Prostate gland (tissue), 2 donors: ENCODE measurements around the gene PRKAB1. TPM values are rescaled to one million over a fixed set of nuclear protein-coding genes. Genes with fewer than 3 reads are reported as not detected.

Experiments
- DNase-seq: peaks from one replicate; pipeline ENCODE4 v3.0.0-alpha.2; 2019; ENCODE audit warnings: low spot score
- H3K27ac ChIP-seq, 2 donors: fragments of 200-600 bp; sonication (generic); 2 replicates each; pipeline ENCODE4 v1.5.1; 2017 to 2019
- H3K27me3 ChIP-seq: fragments of 200-600 bp; sonication (generic); replicated peaks from 2 replicates; pipeline ENCODE4 v1.5.1; 2019; ENCODE audit not compliant: insufficient read depth
- H3K36me3 ChIP-seq, 2 donors: fragments of 200-600 bp; sonication (generic); 1 replicate in 1 of 2; 2 replicates in 1 of 2; pipeline versions ENCODE4 v1.5.1 to v1.8.1; 2017 to 2019
- H3K4me1 ChIP-seq: fragments of 200-600 bp; sonication (generic); replicated peaks from 2 replicates; pipeline ENCODE4 v1.5.1; 2019
- H3K4me3 ChIP-seq, 2 donors: fragments of 200-600 bp; sonication (generic); 2 replicates each; pipeline ENCODE4 v1.5.1; 2017 to 2019
- H3K9me3 ChIP-seq: fragments of 200-600 bp; sonication (generic); 2 replicates; pipeline ENCODE4 v1.5.1; 2017
- CTCF ChIP-seq, 4 experiments: fragments of 200-600 bp in 2 of 4; fragments of 450-650 bp in 2 of 4; sonication (generic) in 2 of 4; IDR thresholded peaks; 1 replicate in 3 of 4; 2 replicates in 1 of 4; pipeline ENCODE4 v1.5.1; 2016 to 2019; ENCODE audit warnings: antibody characterized with exemption in 4 of 4, mild to moderate bottlenecking in 2 of 4, moderate library complexity in 2 of 4
- POLR2A ChIP-seq: fragments of 450-650 bp; IDR thresholded peaks from one replicate; pipeline ENCODE4 v1.6.1; 2016; ENCODE audit warnings: antibody characterized with exemption, mild to moderate bottlenecking
- POLR2AphosphoS5 ChIP-seq: sonication (generic); formaldehyde crosslinking; IDR thresholded peaks from one replicate; pipeline ENCODE4 v1.6.1; 2017; ENCODE audit warnings: antibody characterized with exemption
- WGBS: methylation state at CpG from one replicate; pipeline ENCODE4 v1.1.5; 2018; 5-methylcytosine and 5-hydroxymethylcytosine counted together
- intact Hi-C: fragments of 100-400 bp; cut with DNase I; formaldehyde crosslinking; loops from one replicate; pipeline ENCODE4 v1.14.2; 2022
- total RNA-seq, 2 donors: library from RNA; depleted of rRNA; stranded (reverse); fragments of >200 nt; gene quantifications; one replicate each; pipeline ENCODE4 v1.1.0, GENCODE V29; 2016

PRKAB1 gene
- total RNA-seq, 2 donors from 2014 or later: 17.3 to 36.7 TPM

- Histone ChIP-seq H3K9me3 (no peaks in the 10 kb centered on the region), H3K27me3 (no peaks in the 10 kb centered on the region), H3K36me3 (no peaks in the 10 kb centered on the region), H3K4me3 (no peak overlapping the region), H3K27ac (no peak overlapping the region), H3K4me1 (no peaks in the 10 kb centered on the region)
- intact Hi-C loops: no loop called here
- DNase-seq: no peak
- TF ChIP-seq POLR2AphosphoS5: no peak
- TF ChIP-seq CTCF (IDR thresholded peaks at IDR 0.05): no peak
- 96% methylated on average over 17 of the region's 17 CpGs for WGBS
Measured at GRCh38 chr12:119718141-119718540, 50.2 kb downstream of the PRKAB1 start.

- no peaks in the 10 kb centered on the region for H3K9me3 ChIP-seq
- no peak for DNase-seq
- no peaks in the 10 kb centered on the region for H3K36me3 ChIP-seq
- H3K4me1 ChIP-seq: no peaks in the 10 kb centered on the region
- no peak overlapping the region for H3K4me3 ChIP-seq
- H3K27me3 ChIP-seq: no peaks in the 10 kb centered on the region
- no peak overlapping the region for H3K27ac ChIP-seq
- intact Hi-C loops: no loop called here
- TF ChIP-seq POLR2AphosphoS5 (no peak), POLR2A (no peak), CTCF (IDR thresholded peaks at IDR 0.05) (no peak)
Measured at GRCh38 chr12:119720349-119720748, 52.4 kb downstream of the PRKAB1 start.

GRCh38 chr12:119721306-119721705, 53.4 kb downstream of the PRKAB1 start:
- Histone ChIP-seq H3K4me3 (no peak overlapping the region), H3K27ac (no peak overlapping the region), H3K36me3 (no peaks in the 10 kb centered on the region), H3K4me1 (no peaks in the 10 kb centered on the region), H3K9me3 (no peaks in the 10 kb centered on the region), H3K27me3 (no peaks in the 10 kb centered on the region)
- no peak for DNase-seq
- TF ChIP-seq POLR2AphosphoS5 (no peak), POLR2A (no peak), CTCF (IDR thresholded peaks at IDR 0.05) (no peak)
- intact Hi-C loops: no loop called here
- WGBS: 90% methylated on average over 4 of the region's 4 CpGs

GRCh38 chr12:119725523-119725922, 57.6 kb downstream of the PRKAB1 start:
- Histone ChIP-seq H3K27ac (no peak overlapping the region), H3K36me3 (no peaks in the 10 kb centered on the region), H3K27me3 (no peaks in the 10 kb centered on the region), H3K4me1 (no peaks in the 10 kb centered on the region), H3K4me3 (no peak overlapping the region), H3K9me3 (no peaks in the 10 kb centered on the region)
- WGBS: 76% methylated on average over 4 of the region's 4 CpGs
- intact Hi-C loops: no loop called here
- TF ChIP-seq CTCF (IDR thresholded peaks at IDR 0.05): no peak
- no peak for TF ChIP-seq POLR2AphosphoS5
- no peak for TF ChIP-seq POLR2A
- DNase-seq: no peak

GRCh38 chr12:119727600-119728443, 59.9 kb downstream of the PRKAB1 start:
- H3K4me1 ChIP-seq: no peaks in the 10 kb centered on the region
- H3K36me3 ChIP-seq: no peaks in the 10 kb centered on the region
- H3K4me3 ChIP-seq: no peak overlapping the region
- no peak overlapping the region for H3K27ac ChIP-seq
- 72% methylated on average over 3 of the region's 3 CpGs for WGBS
- no peak for DNase-seq
- H3K27me3 ChIP-seq: no peaks in the 10 kb centered on the region
- intact Hi-C loops: no loop called here
- no peaks in the 10 kb centered on the region for H3K9me3 ChIP-seq
- no peak for TF ChIP-seq CTCF (IDR thresholded peaks at IDR 0.05)
- TF ChIP-seq POLR2A: no peak
- no peak for TF ChIP-seq POLR2AphosphoS5
